HepG2 (cell line): Measurements from ENCODE around the gene MALT1. TPM values are rescaled to one million over a fixed set of nuclear protein-coding genes. Genes with fewer than 3 reads are reported as not detected.

Source experiments
- ATAC-seq: fragments of 200-7000 bp; cut with Tn5 transposase; 3 replicates; pipeline ENCODE4 v1.9.1; 2020; ENCODE audit warnings: mild to moderate bottlenecking, moderate library complexity
- BruUV-seq: library from RNA; stranded (reverse); fragments of 400-500 nt; replicated peaks from 2 replicates; lab custom pipeline; 2021; lab: Mats Ljungman, UMichigan
- CTCF ChIA-PET: fragments of 300-600 bp; formaldehyde crosslinking; extraction: SDS; loops from one replicate; lab custom pipeline; 2021; ENCODE audit warnings: low total read pairs, inconsistent platforms, low intra/inter-chr PET ratio; lab: Yijun Ruan, JAX
- POLR2A ChIA-PET: fragments of 350-600 bp; sonication (Branson Sonifier 250); formaldehyde crosslinking; loops from one replicate; lab custom pipeline; 2020; ENCODE audit warnings: antibody characterized with exemption, inconsistent platforms; lab: Yijun Ruan, JAX
- DNase-seq: peaks from one replicate; pipeline ENCODE4 v3.0.0-alpha.2; 2015; ENCODE audit warnings: low spot score
- FAIRE-seq: peaks from 3 replicates; lab custom pipeline; 2011; peaks lifted over from hg19 to GRCh38; lab: Jason Lieb, UNC
- H2AFZ ChIP-seq: one replicate; pipeline ENCODE4 v1.6.1; 2011; ENCODE audit warnings: low read length, inconsistent platforms
- H3K27ac ChIP-seq: fragments of 300-600 bp; 3 replicates; pipeline ENCODE4 v1.8.0; 2011; ENCODE audit warnings: mixed run types, mild to moderate bottlenecking, mixed read lengths, low read length, inconsistent platforms; ENCODE audit not compliant: insufficient read depth; ENCODE audit errors: extremely low read length
- H3K27me3 ChIP-seq, 2 experiments: fragments of 200-600 bp in 1 of 2; 2 replicates in 1 of 2; 3 replicates in 1 of 2; pipeline versions ENCODE4 v1.6.0 to v1.8.0; 2011; ENCODE audit warnings: low read length in 2 of 2, mild to moderate bottlenecking in 2 of 2, moderate library complexity in 2 of 2, inconsistent platforms in 1 of 2; ENCODE audit not compliant: insufficient read depth in 2 of 2, control insufficient read depth in 1 of 2
- H3K36me3 ChIP-seq, 2 experiments: fragments of 200-600 bp in 1 of 2; replicated peaks in 1 of 2; 2 replicates in 1 of 2; 3 replicates in 1 of 2; pipeline versions ENCODE4 v1.5.1 to v1.8.0; 2011; ENCODE audit warnings: low read length in 2 of 2, inconsistent platforms in 1 of 2; ENCODE audit not compliant: insufficient read depth in 2 of 2, control insufficient read depth in 1 of 2
- H3K4me1 ChIP-seq: 2 replicates; pipeline ENCODE4 v1.5.1; 2012; ENCODE audit warnings: low read length, inconsistent platforms; ENCODE audit not compliant: insufficient read depth
- H3K4me2 ChIP-seq: 2 replicates; pipeline ENCODE4 v1.6.0; 2011; ENCODE audit warnings: low read depth, low read length, inconsistent platforms
- H3K4me3 ChIP-seq, 3 experiments: fragments of 200-600 bp in 1 of 3; sonication (generic), shearing (Covaris generic) in 1 of 3; replicated peaks in 1 of 3; 2 replicates each; pipeline ENCODE4 v1.5.1; 2011 to 2016; ENCODE audit warnings: low read length in 3 of 3, inconsistent platforms in 2 of 3, low read depth in 2 of 3, mild to moderate bottlenecking in 2 of 3, control low read depth in 1 of 3, mixed read lengths in 1 of 3; ENCODE audit not compliant: insufficient read depth in 1 of 3
- H3K79me2 ChIP-seq: one replicate; pipeline ENCODE4 v1.6.1; 2011; ENCODE audit warnings: low read length, inconsistent platforms; ENCODE audit not compliant: insufficient read depth
- H3K9ac ChIP-seq: 2 replicates; pipeline ENCODE4 v1.6.0; 2011; ENCODE audit warnings: mild to moderate bottlenecking, low read depth, low read length, inconsistent platforms; ENCODE audit not compliant: insufficient read depth
- H3K9me3 ChIP-seq: 2 replicates; pipeline ENCODE4 v1.5.1; 2012; ENCODE audit warnings: mild to moderate bottlenecking, low read length
- H4K20me1 ChIP-seq: 2 replicates; pipeline ENCODE4 v1.6.0; 2011; ENCODE audit warnings: inconsistent platforms, mild to moderate bottlenecking, low read length, moderate library complexity; ENCODE audit not compliant: insufficient read depth
- BORCS8-MEF2B ChIP-seq: sonication (generic); formaldehyde crosslinking; IDR thresholded peaks from 2 replicates; pipeline ENCODE4 v1.8.0; 2022; ENCODE audit warnings: mild to moderate bottlenecking, missing genetic modification reagents
- CTCF ChIP-seq: sonication (generic); formaldehyde crosslinking; IDR thresholded peaks from 2 replicates; pipeline ENCODE4 v1.5.0; 2020; ENCODE audit warnings: mild to moderate bottlenecking, missing genetic modification reagents, moderate library complexity
- FOXO4 ChIP-seq: sonication (generic); formaldehyde crosslinking; conservative IDR thresholded peaks from 2 replicates; pipeline ENCODE4 v1.8.1; 2023; ENCODE audit warnings: missing genetic modification reagents
- HES4 ChIP-seq: sonication (generic); formaldehyde crosslinking; IDR thresholded peaks from 2 replicates; pipeline ENCODE4 v1.9.0; 2021; ENCODE audit warnings: mild to moderate bottlenecking, missing genetic modification reagents, borderline replicate concordance
- IRF9 ChIP-seq: sonication (generic); formaldehyde crosslinking; IDR thresholded peaks from 2 replicates; pipeline ENCODE4 v1.8.0; 2022; ENCODE audit warnings: missing genetic modification reagents, mild to moderate bottlenecking, borderline replicate concordance
- MED1 ChIP-seq: sonication (generic); formaldehyde crosslinking; IDR thresholded peaks from 2 replicates; pipeline ENCODE4 v1.4.0; 2020; ENCODE audit warnings: missing genetic modification reagents
- MED8 ChIP-seq: sonication (generic); formaldehyde crosslinking; IDR thresholded peaks from 2 replicates; pipeline ENCODE4 v1.8.1; 2023; ENCODE audit warnings: mild to moderate bottlenecking, missing genetic modification reagents; ENCODE audit not compliant: insufficient replicate concordance
- NKX3-1 ChIP-seq: sonication (generic); formaldehyde crosslinking; IDR thresholded peaks from 2 replicates; pipeline ENCODE4 v1.5.0; 2020; ENCODE audit warnings: missing genetic modification reagents
- TERF1 ChIP-seq: sonication (generic); formaldehyde crosslinking; IDR thresholded peaks from 2 replicates; pipeline ENCODE4 v1.8.0; 2022; ENCODE audit warnings: mild to moderate bottlenecking, missing genetic modification reagents, moderate library complexity
- TRAFD1 ChIP-seq: sonication (generic); formaldehyde crosslinking; IDR thresholded peaks from 2 replicates; pipeline ENCODE4 v1.5.1; 2020; ENCODE audit warnings: missing genetic modification reagents, mild to moderate bottlenecking, borderline replicate concordance
- ZBTB8A ChIP-seq: sonication (generic); formaldehyde crosslinking; IDR thresholded peaks from 2 replicates; pipeline ENCODE4 v1.4.0; 2020; ENCODE audit warnings: mild to moderate bottlenecking, low read depth, missing genetic modification reagents, borderline replicate concordance
- ZNF552 ChIP-seq: sonication (generic); formaldehyde crosslinking; IDR thresholded peaks from 2 replicates; pipeline ENCODE4 v1.9.0; 2022; ENCODE audit warnings: missing genetic modification reagents, mild to moderate bottlenecking, borderline replicate concordance
- ZNF556 ChIP-seq: sonication (generic); formaldehyde crosslinking; IDR thresholded peaks from 2 replicates; pipeline ENCODE4 v1.4.0; 2020; ENCODE audit warnings: mild to moderate bottlenecking, missing genetic modification reagents, borderline replicate concordance
- ZNF567 ChIP-seq: sonication (generic); formaldehyde crosslinking; IDR thresholded peaks from 2 replicates; pipeline ENCODE4 v1.8.1; 2023; ENCODE audit warnings: mild to moderate bottlenecking, missing genetic modification reagents, borderline replicate concordance
- ZUFSP ChIP-seq: sonication (generic); formaldehyde crosslinking; IDR thresholded peaks from 2 replicates; pipeline ENCODE4 v1.9.0; 2021; ENCODE audit warnings: missing genetic modification reagents, mild to moderate bottlenecking, borderline replicate concordance
- WGBS: methylation state at CpG from one replicate; pipeline ENCODE4 v1.1.6; 2017; ENCODE audit warnings: low lambda C conversion rate; 5-methylcytosine and 5-hydroxymethylcytosine counted together
- in situ Hi-C: cut with HindIII; loops from 2 replicates; pipeline ENCODE4 v1.10.0; 2017; ENCODE audit warnings: low pct_unique_long_range_greater_than_20kb; ENCODE audit not compliant: extremely low pct_ligation_motif_present
- intact Hi-C: fragments of 100-400 bp; cut with micrococcal nuclease; formaldehyde crosslinking; loops from one replicate; pipeline ENCODE4 v1.10.0; 2022; ENCODE audit not compliant: unreplicated experiment
- polyA plus RNA-seq, 8 experiments: library from polyadenylated mRNA; depleted of rRNA in 3 of 8; stranded (reverse) in 7 of 8; unstranded in 1 of 8; fragments of >200 nt; fragmentation: Illumina TruSeq in 4 of 8; extraction: Trizol in 4 of 8; gene quantifications; 2 replicates each; pipeline versions ENCODE4 v1.2.1 to v1.2.3, GENCODE V29; 2011 to 2016; ENCODE audit warnings: low read depth in 4 of 8, missing spikeins in 1 of 8, mixed read lengths in 1 of 8; ENCODE audit not compliant: insufficient read depth in 1 of 8
- total RNA-seq, 5 experiments: library from RNA; depleted of rRNA; stranded (reverse); fragments of >200 nt; fragmentation: Illumina TruSeq; extraction: Trizol; gene quantifications; 2 replicates each; pipeline ENCODE4 v1.2.3, GENCODE V29; 2016; ENCODE audit warnings: low read depth in 1 of 5

MALT1 gene
- total and polyA plus RNA-seq, 2 of the 13 experiments (the other 11 are each of a cell fraction or from before 2014, with no cell fraction given) = 43.9 to 89.0 TPM

- no peak for ATAC-seq
- Histone ChIP-seq H3K9ac (no peak overlapping the region), H3K4me1 (peaks cover 13% of the 10 kb centered on the region), H3K9me3 (no peaks in the 10 kb centered on the region), H3K4me2 (no peak overlapping the region), H2AFZ (no peak overlapping the region), H3K4me3 (no peak overlapping the region), H4K20me1 (no peaks in the 10 kb centered on the region), H3K36me3 (no peaks in the 10 kb centered on the region), H3K79me2 (no peaks in the 10 kb centered on the region), H3K27ac (no peak overlapping the region), H3K27me3 (peaks cover 1 to 11% of the 10 kb centered on the region in 2 experiments; a peak in 3 of 5 replicates)
- FAIRE-seq = no peak
- in situ Hi-C loops = no loop called here
- POLR2A ChIA-PET = no interaction called here
- intact Hi-C loops = no loop called here
- CTCF ChIA-PET = no interaction called here
- BruUV-seq = no TSS peak
- 62% methylated on average over 4 of the region's 4 CpGs for WGBS
- no peak for DNase-seq
- TF ChIP-seq TERF1 = no peak
- TF ChIP-seq BORCS8-MEF2B (CRISPR knock-in tag) = no peak
- TF ChIP-seq MED1 (CRISPR knock-in tag) = no peak
- no peak for TF ChIP-seq FOXO4
- TF ChIP-seq NKX3-1 (CRISPR knock-in tag) = no peak
- no peak for TF ChIP-seq CTCF (CRISPR knock-in tag)
- no peak for TF ChIP-seq ZNF567 (CRISPR knock-in tag)
- no peak for TF ChIP-seq ZNF556
- TF ChIP-seq ZBTB8A (CRISPR knock-in tag) = no peak
- no peak for TF ChIP-seq MED8 (CRISPR knock-in tag)
- no peak for TF ChIP-seq IRF9 (CRISPR knock-in tag)
- TF ChIP-seq ZNF552 (CRISPR knock-in tag) = no peak
- no peak for TF ChIP-seq TRAFD1 (CRISPR knock-in tag)
- TF ChIP-seq HES4 = no peak
- no peak for TF ChIP-seq ZUFSP (CRISPR knock-in tag)
Measured at GRCh38 chr18:58640428-58640805, 30.8 kb upstream of the MALT1 start.
